Measurements from ENCODE around the gene NFATC1.

DNA sequence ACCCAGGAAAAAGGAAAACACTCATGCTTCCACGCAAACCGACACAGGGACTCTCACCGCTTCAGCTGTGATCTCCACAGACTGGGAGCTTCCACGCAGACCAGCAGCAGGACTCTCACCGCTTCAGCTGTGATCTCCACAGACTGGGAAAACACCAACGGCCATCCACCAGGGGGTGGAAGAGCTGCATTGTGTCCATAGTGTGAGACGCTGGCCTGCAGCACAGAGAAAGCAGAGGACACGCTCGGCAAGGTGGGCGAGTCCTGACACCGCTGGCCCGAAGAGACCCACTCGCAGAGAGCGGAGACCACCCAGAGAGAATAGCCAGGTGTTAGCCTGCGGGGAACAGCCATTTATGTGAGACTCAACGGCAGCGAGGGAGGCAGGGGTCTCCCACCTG is 42.5 kb upstream of the NFATC1 start:
- TF ChIP-seq, protein P1, sequence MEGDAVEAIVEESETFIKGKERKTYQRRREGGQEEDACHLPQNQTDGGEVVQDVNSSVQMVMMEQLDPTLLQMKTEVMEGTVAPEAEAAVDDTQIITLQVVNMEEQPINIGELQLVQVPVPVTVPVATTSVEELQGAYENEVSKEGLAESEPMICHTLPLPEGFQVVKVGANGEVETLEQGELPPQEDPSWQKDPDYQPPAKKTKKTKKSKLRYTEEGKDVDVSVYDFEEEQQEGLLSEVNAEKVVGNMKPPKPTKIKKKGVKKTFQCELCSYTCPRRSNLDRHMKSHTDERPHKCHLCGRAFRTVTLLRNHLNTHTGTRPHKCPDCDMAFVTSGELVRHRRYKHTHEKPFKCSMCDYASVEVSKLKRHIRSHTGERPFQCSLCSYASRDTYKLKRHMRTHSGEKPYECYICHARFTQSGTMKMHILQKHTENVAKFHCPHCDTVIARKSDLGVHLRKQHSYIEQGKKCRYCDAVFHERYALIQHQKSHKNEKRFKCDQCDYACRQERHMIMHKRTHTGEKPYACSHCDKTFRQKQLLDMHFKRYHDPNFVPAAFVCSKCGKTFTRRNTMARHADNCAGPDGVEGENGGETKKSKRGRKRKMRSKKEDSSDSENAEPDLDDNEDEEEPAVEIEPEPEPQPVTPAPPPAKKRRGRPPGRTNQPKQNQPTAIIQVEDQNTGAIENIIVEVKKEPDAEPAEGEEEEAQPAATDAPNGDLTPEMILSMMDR (IDR thresholded peaks at IDR 0.05; ENCODE audit: low read depth, low read length), result peak; percentile 47
- no peak for TF ChIP-seq EZH2phosphoT487 (IDR thresholded peaks at IDR 0.05; ENCODE audit: low read depth)

Measured in OCI-LY3 (cell line).